GM12864 (cell line): ENCODE results near the gene LCAT.
A peak's percentile ranks its signal among the peaks of the same experiment; 100 is the strongest.

Experiments used
- DNase-seq: peaks from one replicate; pipeline ENCODE4 v3.0.0-alpha.2; 2011; ENCODE audit warnings: low read depth
- H3K4me3 ChIP-seq: 2 replicates; pipeline ENCODE4 v1.5.1; 2011; ENCODE audit warnings: mild to moderate bottlenecking, low read depth, low read length, control low read depth
- CTCF ChIP-seq: IDR thresholded peaks from 2 replicates; pipeline ENCODE4 v1.5.1; 2011; ENCODE audit warnings: low read depth, mild to moderate bottlenecking, moderate library complexity, low read length, control low read depth, inconsistent platforms; ENCODE audit errors: missing control alignments

LCAT gene

GRCh38 chr16:67943619-67944504 is at the start of gene LCAT:
LCAT (minus strand) TSS chr16:67944120; CDS start chr16:67944101, 19 bp downstream.
- no peak for DNase-seq
- no peak within 1 kb of the TSS for H3K4me3 ChIP-seq
- TF ChIP-seq CTCF, result no peak

DNA sequence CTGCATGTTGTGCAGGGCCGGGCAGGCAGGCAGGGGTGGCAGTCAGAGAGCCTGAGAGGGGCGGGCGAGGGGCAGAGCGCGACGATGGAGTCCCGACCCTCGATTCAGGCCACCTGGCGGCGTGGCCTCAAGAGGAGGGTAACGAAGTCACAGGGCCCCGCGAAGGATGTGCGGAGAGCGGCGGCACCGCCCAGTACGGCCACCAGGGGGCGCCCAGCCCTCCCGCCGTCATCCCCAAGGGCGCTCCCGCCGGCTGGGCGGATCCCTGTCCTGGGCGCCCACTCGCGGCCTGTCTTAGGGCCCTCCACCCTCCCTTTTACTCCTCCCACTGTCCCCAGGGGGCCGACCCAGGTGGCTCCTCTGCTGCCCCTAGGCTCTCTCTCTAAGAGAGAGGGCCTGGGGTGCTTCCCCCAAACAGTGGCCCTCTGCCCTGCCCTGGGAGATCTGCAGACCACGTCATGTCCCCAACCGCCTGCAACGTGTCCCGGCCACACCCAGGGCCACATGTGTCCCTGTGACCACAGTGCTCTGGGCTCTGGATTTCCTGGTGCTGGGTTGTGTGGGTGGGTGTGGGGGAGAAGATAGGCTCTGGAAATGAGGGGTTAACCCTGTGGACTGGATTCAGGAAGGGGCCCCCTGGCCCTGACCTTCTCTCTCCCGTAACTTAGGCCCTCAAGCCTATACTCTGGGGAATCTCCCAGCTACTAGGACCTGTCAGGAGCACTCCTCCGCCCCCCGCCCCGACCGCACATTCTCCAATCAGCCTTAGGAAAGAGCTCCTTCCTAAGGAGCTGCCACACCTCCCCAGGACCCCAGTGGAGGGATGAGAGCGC is 49.5 kb upstream of the LCAT start:
- DNase-seq, result no peak
- peak; percentile 94 for TF ChIP-seq CTCF
- H3K4me3 ChIP-seq, result peak overlapping the region; percentile 6; the same call in 1 of the 2 replicates

GRCh38 chr16:67992661-67993206 is 48.8 kb upstream of the LCAT start:
- DNase-seq, result no peak
- no peak for TF ChIP-seq CTCF
- no peak overlapping the region for H3K4me3 ChIP-seq

- DNase-seq, result no peak
- no peak for TF ChIP-seq CTCF
These were observed 46.1 kb upstream of the LCAT start for GRCh38 chr16:67990018-67990386.

DNA sequence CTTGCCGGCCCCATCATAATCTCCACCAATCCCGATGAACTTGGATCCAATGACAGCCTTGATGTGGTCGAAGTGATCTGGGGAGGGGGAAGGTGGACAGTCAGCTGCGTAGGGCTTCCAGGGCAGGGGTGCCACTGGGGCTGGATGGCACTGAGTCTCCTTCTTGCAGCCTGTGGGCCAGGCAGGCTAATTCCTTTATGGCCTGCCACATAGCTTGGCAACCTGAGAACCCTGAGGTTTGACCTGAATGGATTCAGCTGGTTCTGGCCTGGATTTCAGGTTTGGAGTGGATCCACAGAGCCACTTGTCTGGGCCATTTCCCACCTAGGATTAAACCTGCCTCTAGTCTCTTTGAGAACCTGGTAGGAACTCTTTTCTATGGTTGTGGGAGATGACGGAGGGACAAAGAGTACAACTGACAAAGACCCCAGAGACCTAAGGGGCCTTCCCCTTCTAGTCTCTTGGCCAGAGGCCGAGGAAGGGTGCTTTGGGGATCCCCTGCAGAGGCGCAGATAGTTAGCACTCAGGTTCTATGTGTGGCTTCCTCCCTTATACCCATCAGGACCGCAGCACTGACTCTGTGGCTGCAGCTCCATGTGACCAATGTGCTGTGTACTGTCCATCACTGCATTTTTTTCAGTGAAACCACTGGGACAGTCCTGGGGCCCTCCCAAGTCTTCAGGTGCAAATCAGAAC is 45.5 kb upstream of the LCAT start:
- no peak for DNase-seq
- no peak overlapping the region for H3K4me3 ChIP-seq
- no peak for TF ChIP-seq CTCF

More at GRCh38 chr16:67990018-67990386, 46.1 kb upstream of the LCAT start:
- no peak overlapping the region for H3K4me3 ChIP-seq

DNA sequence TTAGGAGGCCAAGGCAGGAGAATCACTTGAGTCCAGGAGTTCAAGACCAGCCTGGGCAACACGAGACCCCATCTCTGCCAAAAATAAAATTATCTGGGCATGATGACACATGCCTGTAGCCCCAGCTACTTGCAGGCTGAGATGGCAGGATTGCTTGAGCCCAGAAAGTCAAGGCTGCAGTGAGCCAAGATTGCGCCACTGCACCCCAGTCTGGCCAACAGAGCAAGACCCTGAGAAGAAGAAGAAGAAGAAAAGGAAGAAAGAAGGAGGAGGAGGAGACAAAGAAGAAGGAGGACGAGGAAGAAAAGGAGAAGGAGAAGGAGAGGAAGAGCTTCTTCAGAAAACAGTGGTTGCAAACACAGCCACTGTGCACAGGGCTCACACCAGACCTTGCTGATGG is 44.8 kb upstream of the LCAT start:
- no peak overlapping the region for H3K4me3 ChIP-seq
- DNase-seq, result no peak
- TF ChIP-seq CTCF, result no peak
